Erythroblast (primary cell): ENCODE results near the gene CORO2A.

ENCODE experiments used
- GATA1 ChIP-seq: IDR thresholded peaks from 2 replicates; pipeline ENCODE4 v1.6.1; 2011; ENCODE audit warnings: low read depth, mild to moderate bottlenecking, control low read depth, low read length, moderate library complexity
- POLR2A ChIP-seq: IDR thresholded peaks from 2 replicates; pipeline ENCODE4 v1.6.1; 2011; ENCODE audit warnings: mild to moderate bottlenecking, low read length

- TF ChIP-seq POLR2A (no peak), GATA1 (no peak)
These were observed 106.0 kb downstream of the CORO2A start for GRCh38 chr9:98086461-98086860.
